Smooth muscle cell (in vitro differentiated cells): ENCODE measurements around the gene KDM1A. TPM values are rescaled to one million over a fixed set of nuclear protein-coding genes. Genes with fewer than 3 reads are reported as not detected.

Experiments
- DNase-seq: peaks from one replicate; lab custom pipeline; 2025; ENCODE audit not compliant: unreplicated experiment; lab: John Stamatoyannopoulos, UW
- H2AFZ ChIP-seq: fragments of 200-600 bp; sonication (generic); 2 replicates; pipeline ENCODE4 v1.6.0; 2016; ENCODE audit warnings: antibody characterized with exemption, low read depth, mild to moderate bottlenecking
- H3F3A ChIP-seq: fragments of 200-600 bp; sonication (generic); 2 replicates; pipeline ENCODE4 v1.6.0; 2017; ENCODE audit warnings: antibody characterized with exemption, low read depth
- H3K27ac ChIP-seq: fragments of 200-600 bp; sonication (generic); 2 replicates; pipeline ENCODE4 v1.5.1; 2016; ENCODE audit warnings: low read depth, mild to moderate bottlenecking
- H3K27me3 ChIP-seq: fragments of 200-600 bp; sonication (generic); 2 replicates; pipeline ENCODE4 v1.6.1; 2016; ENCODE audit warnings: low read depth, mild to moderate bottlenecking
- H3K36me3 ChIP-seq: fragments of 200-600 bp; sonication (generic); 2 replicates; pipeline ENCODE4 v1.5.1; 2016; ENCODE audit warnings: low read depth
- H3K4me1 ChIP-seq: fragments of 200-600 bp; sonication (generic); 2 replicates; pipeline ENCODE4 v1.5.1; 2016; ENCODE audit warnings: low read depth
- H3K4me2 ChIP-seq: fragments of 200-600 bp; sonication (generic); 2 replicates; pipeline ENCODE4 v1.6.0; 2016; ENCODE audit warnings: mild to moderate bottlenecking
- H3K4me3 ChIP-seq: fragments of 200-600 bp; sonication (generic); 2 replicates; pipeline ENCODE4 v1.5.1; 2016; ENCODE audit warnings: mild to moderate bottlenecking
- H3K79me2 ChIP-seq: fragments of 200-600 bp; sonication (generic); 2 replicates; pipeline ENCODE4 v1.6.0; 2016; ENCODE audit warnings: low read depth, mild to moderate bottlenecking
- H3K9ac ChIP-seq: fragments of 200-600 bp; sonication (generic); 2 replicates; pipeline ENCODE4 v1.6.0; 2016; ENCODE audit warnings: low read depth
- H3K9me3 ChIP-seq: fragments of 200-600 bp; sonication (generic); replicated peaks from 2 replicates; pipeline ENCODE4 v1.5.1; 2016; ENCODE audit warnings: low read depth
- H4K20me1 ChIP-seq: fragments of 200-600 bp; sonication (generic); 2 replicates; pipeline ENCODE4 v1.6.0; 2016; ENCODE audit warnings: low read depth
- WGBS: methylation state at CpG from one replicate; pipeline ENCODE4 v1.1.7; 2016; ENCODE audit warnings: low lambda C conversion rate; 5-methylcytosine and 5-hydroxymethylcytosine counted together
- polyA plus RNA-seq: library from polyadenylated mRNA; unstranded; fragments of >200 nt; fragmentation: Nextera tagmentation; extraction: Ambion mirVana; gene quantifications from 2 replicates; pipeline ENCODE4 v1.2.1, GENCODE V29; 2016
- total RNA-seq: library from RNA; depleted of rRNA; stranded (reverse); fragments of >200 nt; gene quantifications from 2 replicates; pipeline ENCODE4 v1.2.3, GENCODE V29; 2014
- TF ChIP-seq, protein P1 (sequence below): fragments of 200-600 bp; sonication (generic); IDR thresholded peaks from 2 replicates; pipeline ENCODE4 v1.5.1; 2017; ENCODE audit warnings: borderline replicate concordance, mild to moderate bottlenecking, antibody characterized with exemption; ENCODE audit not compliant: insufficient read depth, poor library complexity, severe bottlenecking

Gene KDM1A
- total and polyA plus RNA-seq, 2 experiments from 2014 or later, result 93.0 to 103 TPM

DNA sequence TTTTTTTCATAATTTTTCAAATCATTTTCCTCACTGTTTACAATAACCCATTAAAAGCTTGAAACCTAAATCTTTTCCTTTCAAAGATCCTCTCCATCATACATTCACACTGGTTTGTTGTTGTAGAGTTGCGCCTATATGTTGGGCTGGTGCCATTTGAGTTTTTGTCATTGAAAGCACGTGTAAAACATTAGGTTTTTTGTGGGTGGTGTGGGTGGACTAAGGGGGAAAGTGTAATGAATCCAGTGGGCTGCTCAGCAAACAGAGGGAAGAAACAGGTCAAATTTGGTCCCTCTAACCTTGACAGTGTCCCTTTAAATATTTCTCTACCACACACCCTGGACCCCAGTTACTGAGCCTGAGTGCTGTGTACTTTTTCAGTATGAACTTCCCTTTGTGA, 46.8 kb downstream of the KDM1A start:
- Histone ChIP-seq H3K4me3 (no peak overlapping the region), H3K79me2 (no peaks in the 10 kb centered on the region), H3K27me3 (no peaks in the 10 kb centered on the region), H3K36me3 (peaks cover 6% of the 10 kb centered on the region), H4K20me1 (peaks cover 73% of the 10 kb centered on the region), H3K9ac (no peak overlapping the region), H3K4me1 (no peaks in the 10 kb centered on the region), H3F3A (no peaks in the 10 kb centered on the region), H3K4me2 (no peak overlapping the region), H3K9me3 (no peaks in the 10 kb centered on the region), H3K27ac (no peak overlapping the region), H2AFZ (no peak overlapping the region)
- TF ChIP-seq, protein P1, sequence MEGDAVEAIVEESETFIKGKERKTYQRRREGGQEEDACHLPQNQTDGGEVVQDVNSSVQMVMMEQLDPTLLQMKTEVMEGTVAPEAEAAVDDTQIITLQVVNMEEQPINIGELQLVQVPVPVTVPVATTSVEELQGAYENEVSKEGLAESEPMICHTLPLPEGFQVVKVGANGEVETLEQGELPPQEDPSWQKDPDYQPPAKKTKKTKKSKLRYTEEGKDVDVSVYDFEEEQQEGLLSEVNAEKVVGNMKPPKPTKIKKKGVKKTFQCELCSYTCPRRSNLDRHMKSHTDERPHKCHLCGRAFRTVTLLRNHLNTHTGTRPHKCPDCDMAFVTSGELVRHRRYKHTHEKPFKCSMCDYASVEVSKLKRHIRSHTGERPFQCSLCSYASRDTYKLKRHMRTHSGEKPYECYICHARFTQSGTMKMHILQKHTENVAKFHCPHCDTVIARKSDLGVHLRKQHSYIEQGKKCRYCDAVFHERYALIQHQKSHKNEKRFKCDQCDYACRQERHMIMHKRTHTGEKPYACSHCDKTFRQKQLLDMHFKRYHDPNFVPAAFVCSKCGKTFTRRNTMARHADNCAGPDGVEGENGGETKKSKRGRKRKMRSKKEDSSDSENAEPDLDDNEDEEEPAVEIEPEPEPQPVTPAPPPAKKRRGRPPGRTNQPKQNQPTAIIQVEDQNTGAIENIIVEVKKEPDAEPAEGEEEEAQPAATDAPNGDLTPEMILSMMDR, result no peak
- 94% methylated on average over 2 of the region's 2 CpGs for WGBS
- DNase-seq, result no peak

DNA sequence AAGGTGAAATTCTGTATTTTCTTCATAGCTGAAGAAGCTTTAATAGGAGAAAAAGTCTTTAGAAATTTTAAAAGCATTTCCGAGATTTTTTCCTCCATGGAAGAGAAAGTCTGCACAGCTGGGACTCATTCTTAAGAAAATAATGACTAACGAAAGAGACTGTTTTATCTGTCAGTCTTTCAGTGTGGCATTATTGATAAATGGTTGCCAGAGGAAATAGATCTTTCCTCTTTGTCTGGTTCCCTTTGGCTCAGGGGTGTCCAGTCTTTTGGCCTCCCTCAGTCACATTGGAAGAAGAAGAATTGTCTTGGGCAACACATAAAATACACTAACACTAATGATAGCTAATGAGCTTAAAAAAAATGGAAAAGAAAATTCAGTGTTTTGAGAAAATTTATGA, 49.9 kb downstream of the KDM1A start:
- Histone ChIP-seq H3K4me2 (no peak overlapping the region), H3K27ac (no peak overlapping the region), H3K9ac (no peak overlapping the region), H3K27me3 (no peaks in the 10 kb centered on the region), H4K20me1 (peaks cover 48% of the 10 kb centered on the region), H2AFZ (no peak overlapping the region), H3K79me2 (no peaks in the 10 kb centered on the region), H3K36me3 (peaks cover 21% of the 10 kb centered on the region), H3F3A (no peaks in the 10 kb centered on the region), H3K4me3 (no peak overlapping the region), H3K4me1 (no peaks in the 10 kb centered on the region), H3K9me3 (no peaks in the 10 kb centered on the region)
- no peak for DNase-seq
- WGBS, result 88% methylated on average over 2 of the region's 2 CpGs
- TF ChIP-seq, protein P1, result no peak

DNA sequence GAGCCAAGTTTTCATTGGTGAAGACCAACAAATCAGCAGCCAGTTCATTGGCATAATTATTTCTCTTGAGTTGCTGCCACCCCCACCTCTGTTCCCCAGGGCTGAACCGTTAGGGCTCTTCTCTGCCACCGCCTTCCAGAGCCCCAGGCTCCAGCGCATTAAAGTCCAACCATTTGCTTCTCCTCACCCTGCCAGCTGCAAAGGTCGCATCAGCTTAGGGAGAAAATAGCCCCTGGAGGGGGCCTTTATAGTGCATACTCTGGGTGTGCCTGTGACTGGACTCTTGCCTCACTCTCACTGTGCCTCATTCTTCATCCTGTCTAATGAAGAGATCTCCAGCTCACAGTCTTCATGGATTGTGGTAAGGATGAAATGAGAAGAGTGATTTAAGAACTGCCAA, 50.4 kb downstream of the KDM1A start:
- Histone ChIP-seq H4K20me1 (peaks cover 42% of the 10 kb centered on the region), H2AFZ (no peak overlapping the region), H3K27ac (no peak overlapping the region), H3K4me3 (no peak overlapping the region), H3K36me3 (peaks cover 19% of the 10 kb centered on the region), H3F3A (no peaks in the 10 kb centered on the region), H3K9me3 (no peaks in the 10 kb centered on the region), H3K79me2 (no peaks in the 10 kb centered on the region), H3K9ac (no peak overlapping the region), H3K4me2 (no peak overlapping the region), H3K4me1 (no peaks in the 10 kb centered on the region), H3K27me3 (no peaks in the 10 kb centered on the region)
- DNase-seq, result no peak
- TF ChIP-seq, protein P1, result no peak
- WGBS, result 97% methylated on average over 4 of the region's 4 CpGs

DNA sequence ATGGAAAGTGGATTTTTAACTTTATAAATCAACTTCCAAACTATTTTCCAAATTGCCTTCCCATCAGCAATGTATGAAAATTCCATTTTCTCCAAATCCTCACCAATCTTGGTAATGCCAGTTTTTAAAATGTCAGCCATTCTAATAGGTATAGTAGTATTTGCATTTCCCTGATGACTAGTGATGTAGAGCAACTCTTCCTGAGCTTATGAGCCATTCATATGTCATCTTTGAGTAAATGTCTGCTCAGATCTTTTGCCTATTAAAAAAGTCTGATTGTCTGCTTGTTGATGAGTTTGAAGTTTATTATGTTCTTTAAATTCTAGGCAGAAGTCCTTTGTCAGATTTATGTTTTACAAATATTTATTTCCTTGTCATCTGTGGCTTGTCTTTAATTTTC, 54.7 kb downstream of the KDM1A start:
- peaks cover 31% of the 10 kb centered on the region for H4K20me1 ChIP-seq
- TF ChIP-seq, protein P1, result no peak
- H3K4me2 ChIP-seq, result no peak overlapping the region
- no peak overlapping the region for H2AFZ ChIP-seq
- no peak overlapping the region for H3K27ac ChIP-seq
- H3K79me2 ChIP-seq, result no peaks in the 10 kb centered on the region
- no peaks in the 10 kb centered on the region for H3K27me3 ChIP-seq
- peaks cover 26% of the 10 kb centered on the region for H3K36me3 ChIP-seq
- no peak for DNase-seq
- H3K9me3 ChIP-seq, result no peaks in the 10 kb centered on the region
- H3K4me1 ChIP-seq, result no peaks in the 10 kb centered on the region
- peaks cover 12% of the 10 kb centered on the region for H3F3A ChIP-seq
- H3K4me3 ChIP-seq, result no peak overlapping the region
- H3K9ac ChIP-seq, result no peak overlapping the region
